Measurements from ENCODE around the gene TBXAS1. TPM values are rescaled to one million over a fixed set of nuclear protein-coding genes. Genes with fewer than 3 reads are reported as not detected.

TBXAS1 gene
- polyA plus RNA-seq, 1 donor from 2014 or later: 0.93 TPM

DNA sequence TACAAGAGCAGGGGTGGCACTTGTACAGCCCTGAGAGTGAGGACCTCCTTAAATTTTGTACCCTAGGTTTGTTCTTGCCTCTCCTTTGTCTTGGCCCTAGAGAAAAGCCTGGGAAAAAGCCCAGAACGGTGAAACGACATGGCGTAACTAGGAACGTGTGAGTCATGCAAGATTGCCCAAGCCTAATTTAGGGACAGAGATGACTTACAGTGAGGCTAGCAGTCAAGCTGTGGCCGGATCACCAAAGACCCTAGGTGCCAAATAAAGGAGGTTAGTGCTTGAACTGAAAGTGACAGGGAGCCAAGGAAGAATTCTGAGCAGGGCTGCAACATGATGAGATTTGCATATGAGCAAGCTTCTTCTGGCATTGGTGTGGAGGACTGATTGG, 25.1 kb downstream of the TBXAS1 start:
- no peak for TF ChIP-seq SMC3 (conservative IDR thresholded peaks at IDR 0.05; ENCODE audit: poor library complexity)
- TF ChIP-seq TAF1 (IDR thresholded peaks at IDR 0.05; ENCODE audit: low read depth): no peak
- TF ChIP-seq MXI1 (conservative IDR thresholded peaks at IDR 0.05; ENCODE audit: poor library complexity, severe bottlenecking): no peak
- TF ChIP-seq, protein P1, sequence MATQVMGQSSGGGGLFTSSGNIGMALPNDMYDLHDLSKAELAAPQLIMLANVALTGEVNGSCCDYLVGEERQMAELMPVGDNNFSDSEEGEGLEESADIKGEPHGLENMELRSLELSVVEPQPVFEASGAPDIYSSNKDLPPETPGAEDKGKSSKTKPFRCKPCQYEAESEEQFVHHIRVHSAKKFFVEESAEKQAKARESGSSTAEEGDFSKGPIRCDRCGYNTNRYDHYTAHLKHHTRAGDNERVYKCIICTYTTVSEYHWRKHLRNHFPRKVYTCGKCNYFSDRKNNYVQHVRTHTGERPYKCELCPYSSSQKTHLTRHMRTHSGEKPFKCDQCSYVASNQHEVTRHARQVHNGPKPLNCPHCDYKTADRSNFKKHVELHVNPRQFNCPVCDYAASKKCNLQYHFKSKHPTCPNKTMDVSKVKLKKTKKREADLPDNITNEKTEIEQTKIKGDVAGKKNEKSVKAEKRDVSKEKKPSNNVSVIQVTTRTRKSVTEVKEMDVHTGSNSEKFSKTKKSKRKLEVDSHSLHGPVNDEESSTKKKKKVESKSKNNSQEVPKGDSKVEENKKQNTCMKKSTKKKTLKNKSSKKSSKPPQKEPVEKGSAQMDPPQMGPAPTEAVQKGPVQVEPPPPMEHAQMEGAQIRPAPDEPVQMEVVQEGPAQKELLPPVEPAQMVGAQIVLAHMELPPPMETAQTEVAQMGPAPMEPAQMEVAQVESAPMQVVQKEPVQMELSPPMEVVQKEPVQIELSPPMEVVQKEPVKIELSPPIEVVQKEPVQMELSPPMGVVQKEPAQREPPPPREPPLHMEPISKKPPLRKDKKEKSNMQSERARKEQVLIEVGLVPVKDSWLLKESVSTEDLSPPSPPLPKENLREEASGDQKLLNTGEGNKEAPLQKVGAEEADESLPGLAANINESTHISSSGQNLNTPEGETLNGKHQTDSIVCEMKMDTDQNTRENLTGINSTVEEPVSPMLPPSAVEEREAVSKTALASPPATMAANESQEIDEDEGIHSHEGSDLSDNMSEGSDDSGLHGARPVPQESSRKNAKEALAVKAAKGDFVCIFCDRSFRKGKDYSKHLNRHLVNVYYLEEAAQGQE (IDR thresholded peaks at IDR 0.05; ENCODE audit: borderline replicate concordance): no peak
- no peak for TF ChIP-seq EZH2 (IDR thresholded peaks at IDR 0.05; ENCODE audit: borderline replicate concordance, insufficient read depth, low read length, poor library complexity, severe bottlenecking)
- no peak for TF ChIP-seq EP300 (conservative IDR thresholded peaks at IDR 0.05; ENCODE audit: poor library complexity, severe bottlenecking)
- TF ChIP-seq POLR2AphosphoS5 (IDR thresholded peaks at IDR 0.05): no peak
- TF ChIP-seq, protein P2, sequence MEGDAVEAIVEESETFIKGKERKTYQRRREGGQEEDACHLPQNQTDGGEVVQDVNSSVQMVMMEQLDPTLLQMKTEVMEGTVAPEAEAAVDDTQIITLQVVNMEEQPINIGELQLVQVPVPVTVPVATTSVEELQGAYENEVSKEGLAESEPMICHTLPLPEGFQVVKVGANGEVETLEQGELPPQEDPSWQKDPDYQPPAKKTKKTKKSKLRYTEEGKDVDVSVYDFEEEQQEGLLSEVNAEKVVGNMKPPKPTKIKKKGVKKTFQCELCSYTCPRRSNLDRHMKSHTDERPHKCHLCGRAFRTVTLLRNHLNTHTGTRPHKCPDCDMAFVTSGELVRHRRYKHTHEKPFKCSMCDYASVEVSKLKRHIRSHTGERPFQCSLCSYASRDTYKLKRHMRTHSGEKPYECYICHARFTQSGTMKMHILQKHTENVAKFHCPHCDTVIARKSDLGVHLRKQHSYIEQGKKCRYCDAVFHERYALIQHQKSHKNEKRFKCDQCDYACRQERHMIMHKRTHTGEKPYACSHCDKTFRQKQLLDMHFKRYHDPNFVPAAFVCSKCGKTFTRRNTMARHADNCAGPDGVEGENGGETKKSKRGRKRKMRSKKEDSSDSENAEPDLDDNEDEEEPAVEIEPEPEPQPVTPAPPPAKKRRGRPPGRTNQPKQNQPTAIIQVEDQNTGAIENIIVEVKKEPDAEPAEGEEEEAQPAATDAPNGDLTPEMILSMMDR (IDR thresholded peaks at IDR 0.05; ENCODE audit: poor library complexity, severe bottlenecking): no peak
- TF ChIP-seq RAD21 (conservative IDR thresholded peaks at IDR 0.05): no peak
- H3K9me3 ChIP-seq (ENCODE audit: low read length): no peaks in the 10 kb centered on the region

DNA sequence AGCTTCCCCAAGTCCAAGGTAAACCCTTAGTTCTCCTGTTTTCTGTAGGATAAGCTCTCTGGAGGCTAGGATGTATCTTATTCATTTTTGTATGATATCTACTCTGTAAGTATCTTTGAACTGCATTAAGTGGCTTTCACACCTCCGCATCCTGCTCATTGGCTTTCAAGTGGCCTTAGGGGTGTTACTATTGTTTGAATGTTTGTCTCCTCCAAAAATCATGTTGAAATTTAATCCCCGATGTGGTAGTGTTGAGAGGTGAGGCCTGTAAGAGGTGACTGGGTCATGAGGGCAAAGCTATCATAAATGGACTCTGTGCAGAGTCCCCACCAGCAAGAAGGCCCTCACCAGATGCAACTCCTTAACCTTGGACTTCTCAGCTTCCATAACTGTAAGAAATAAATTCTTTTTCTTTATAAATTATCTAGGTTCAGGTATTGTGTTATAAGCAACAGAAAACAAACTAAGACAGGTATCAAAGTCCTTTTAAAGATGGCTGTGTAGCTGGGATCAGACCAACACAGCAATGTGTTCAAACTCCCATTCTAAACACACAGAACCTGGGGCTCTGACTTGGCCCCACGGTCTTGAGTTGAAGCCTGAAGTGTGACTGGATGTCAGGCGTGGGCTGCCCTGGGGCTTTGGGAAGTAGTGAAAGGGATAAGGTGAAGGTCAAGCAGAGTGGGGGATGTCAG, 25.9 kb downstream of the TBXAS1 start:
- Histone ChIP-seq H3K36me3 (ENCODE audit: insufficient read depth, low read length) (no peaks in the 10 kb centered on the region), H3K9me3 (ENCODE audit: low read length) (no peaks in the 10 kb centered on the region), H3F3A (ENCODE audit: insufficient read depth, low read length, poor library complexity, severe bottlenecking) (no peaks in the 10 kb centered on the region), H3K4me2 (ENCODE audit: low read length) (no peak overlapping the region), H3K9me2 (ENCODE audit: insufficient read depth, low read length) (no peaks in the 10 kb centered on the region), H2AFZ (ENCODE audit: low read depth, low read length) (no peak overlapping the region), H3K9ac (ENCODE audit: low read length) (no peak overlapping the region), H3K79me2 (replicated peaks; ENCODE audit: insufficient read depth, low read length) (no peaks in the 10 kb centered on the region), H3K27me3 (ENCODE audit: insufficient read depth, low read depth, low read length) (no peaks in the 10 kb centered on the region), H3K4me3 (ENCODE audit: low read length) (no peak overlapping the region), H4K20me1 (ENCODE audit: insufficient read depth) (no peaks in the 10 kb centered on the region), H3K27ac (ENCODE audit: low read length) (no peak overlapping the region)
- no peak for TF ChIP-seq TAF1 (IDR thresholded peaks at IDR 0.05; ENCODE audit: low read depth)
- TF ChIP-seq POLR2AphosphoS5 (IDR thresholded peaks at IDR 0.05): no peak
- TF ChIP-seq, protein P2 (IDR thresholded peaks at IDR 0.05; ENCODE audit: poor library complexity, severe bottlenecking): no peak
- TF ChIP-seq EP300 (conservative IDR thresholded peaks at IDR 0.05; ENCODE audit: poor library complexity, severe bottlenecking): no peak
- no peak for TF ChIP-seq EZH2 (IDR thresholded peaks at IDR 0.05; ENCODE audit: borderline replicate concordance, insufficient read depth, low read length, poor library complexity, severe bottlenecking)
- TF ChIP-seq, protein P1 (IDR thresholded peaks at IDR 0.05; ENCODE audit: borderline replicate concordance): no peak
- TF ChIP-seq MXI1 (conservative IDR thresholded peaks at IDR 0.05; ENCODE audit: poor library complexity, severe bottlenecking): no peak
- TF ChIP-seq SMC3 (conservative IDR thresholded peaks at IDR 0.05; ENCODE audit: poor library complexity): no peak
- no peak for TF ChIP-seq RAD21 (conservative IDR thresholded peaks at IDR 0.05)

More for the DNA sequence above, 25.1 kb downstream of the TBXAS1 start:
- no peak overlapping the region for H3K4me2 ChIP-seq (ENCODE audit: low read length)
- no peak overlapping the region for H3K4me3 ChIP-seq (ENCODE audit: low read length)
- no peak overlapping the region for H2AFZ ChIP-seq (ENCODE audit: low read depth, low read length)
- no peaks in the 10 kb centered on the region for H3K9me2 ChIP-seq (ENCODE audit: insufficient read depth, low read length)
- H3K27me3 ChIP-seq (ENCODE audit: insufficient read depth, low read depth, low read length): no peaks in the 10 kb centered on the region
- no peak overlapping the region for H3K27ac ChIP-seq (ENCODE audit: low read length)
- H3K36me3 ChIP-seq (ENCODE audit: insufficient read depth, low read length): no peaks in the 10 kb centered on the region
- no peaks in the 10 kb centered on the region for H3F3A ChIP-seq (ENCODE audit: insufficient read depth, low read length, poor library complexity, severe bottlenecking)
- no peaks in the 10 kb centered on the region for H3K79me2 ChIP-seq (replicated peaks; ENCODE audit: insufficient read depth, low read length)
- H3K9ac ChIP-seq (ENCODE audit: low read length): no peak overlapping the region
- H4K20me1 ChIP-seq (ENCODE audit: insufficient read depth): no peaks in the 10 kb centered on the region

Data from neural cell (in vitro differentiated cells).